HK-2 (cell line): ENCODE measurements around the gene PRKAG2.
"Not testable (repeated sequence)": the region's sequence is repeated elsewhere in the genome, so short reads cannot be mapped to it uniquely, and the experiment has no call there.

ENCODE experiments used
- DNase-seq: peaks from one replicate; pipeline ENCODE4 v3.0.0-alpha.2; 2018; ENCODE audit not compliant: unreplicated experiment

Gene PRKAG2

DNA sequence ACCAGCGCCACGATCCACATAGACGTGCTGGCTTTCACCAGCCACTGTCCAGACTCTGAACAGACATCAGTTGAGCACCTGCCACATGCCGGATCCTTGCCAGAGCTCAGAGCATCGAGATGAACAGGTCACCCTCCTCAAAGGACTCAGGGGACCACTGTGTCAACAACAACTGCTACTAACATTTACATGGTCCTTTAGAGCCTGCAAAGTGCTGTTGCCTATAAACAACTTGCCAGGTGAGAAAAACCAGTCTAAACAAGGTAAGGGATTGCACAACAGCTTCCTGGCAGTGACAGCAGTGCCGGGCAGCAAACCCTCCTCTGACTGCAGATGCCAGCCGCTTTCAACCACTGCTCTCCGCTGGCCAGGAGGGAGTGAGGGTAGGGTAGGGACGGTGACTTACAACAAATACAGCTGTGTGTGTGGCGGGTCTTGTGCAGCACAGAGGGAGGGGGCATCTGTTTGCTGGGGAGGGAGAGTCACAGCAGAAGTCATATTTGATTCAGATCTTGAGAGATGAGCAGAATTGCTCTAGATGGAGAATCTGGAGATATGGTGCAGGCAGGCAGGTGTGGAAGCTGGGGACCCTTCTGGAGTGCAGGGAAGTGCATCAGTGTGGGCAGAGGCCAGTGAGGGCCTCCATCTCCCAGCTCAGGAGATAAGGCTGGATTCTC, 324.4 kb downstream of the PRKAG2 start:
- no peak for DNase-seq

DNA sequence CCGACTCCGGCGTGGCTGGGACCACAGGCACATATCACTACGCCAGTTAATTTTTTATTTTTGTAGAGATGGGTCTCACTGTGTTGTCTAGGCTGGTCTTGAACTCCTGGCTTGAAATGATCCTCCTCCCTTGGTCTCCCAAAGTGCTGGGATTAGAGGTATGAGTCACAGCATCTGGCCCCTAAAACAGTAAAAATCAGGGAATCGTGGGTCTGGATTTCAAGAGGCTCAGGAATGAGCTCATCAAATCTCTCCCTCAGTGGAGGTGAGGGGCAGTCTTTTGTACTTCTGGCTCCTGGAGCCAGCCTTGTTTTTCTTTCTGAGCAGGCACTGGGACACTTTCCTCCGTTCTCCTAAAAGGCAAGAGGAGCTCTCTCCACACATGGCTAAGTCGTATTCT, 325.1 kb downstream of the PRKAG2 start:
- DNase-seq: no peak

DNA sequence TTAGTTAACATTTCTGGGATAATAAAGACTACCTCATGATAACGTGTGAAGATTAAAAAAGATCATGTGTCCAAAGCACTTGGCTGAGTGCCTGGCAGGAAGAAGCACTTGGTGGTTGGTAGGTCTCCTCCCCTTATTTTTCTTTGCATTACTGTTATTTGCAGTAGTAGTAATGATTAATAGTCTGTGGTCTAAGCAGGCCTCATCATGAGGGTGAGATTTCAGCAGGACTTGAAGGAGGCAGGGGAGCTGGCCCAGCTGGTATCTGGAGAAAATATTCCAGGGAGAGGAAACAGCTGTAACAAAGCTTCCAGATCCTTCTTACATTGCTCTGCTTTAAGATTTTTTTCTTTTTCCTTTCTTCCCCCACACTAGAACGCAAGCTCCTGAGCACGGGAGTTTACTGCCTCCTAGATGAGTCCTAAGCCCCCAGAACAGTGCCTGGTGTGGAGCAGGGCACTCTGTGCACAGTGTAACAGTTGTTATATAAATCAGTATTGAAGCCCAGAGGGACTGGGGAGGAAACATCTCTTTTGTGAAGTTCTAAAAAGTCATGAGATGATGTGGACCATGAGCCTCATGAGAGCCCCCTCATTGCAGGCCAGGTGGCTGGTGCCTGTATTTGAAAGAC, 326.1 kb downstream of the PRKAG2 start:
- peak; percentile 63 for DNase-seq

GRCh38 chr7:151549644-151550043, 327.3 kb downstream of the PRKAG2 start:
- DNase-seq: no peak

- no peak for DNase-seq
Measured at GRCh38 chr7:151549083-151549482, 327.8 kb downstream of the PRKAG2 start.

DNA sequence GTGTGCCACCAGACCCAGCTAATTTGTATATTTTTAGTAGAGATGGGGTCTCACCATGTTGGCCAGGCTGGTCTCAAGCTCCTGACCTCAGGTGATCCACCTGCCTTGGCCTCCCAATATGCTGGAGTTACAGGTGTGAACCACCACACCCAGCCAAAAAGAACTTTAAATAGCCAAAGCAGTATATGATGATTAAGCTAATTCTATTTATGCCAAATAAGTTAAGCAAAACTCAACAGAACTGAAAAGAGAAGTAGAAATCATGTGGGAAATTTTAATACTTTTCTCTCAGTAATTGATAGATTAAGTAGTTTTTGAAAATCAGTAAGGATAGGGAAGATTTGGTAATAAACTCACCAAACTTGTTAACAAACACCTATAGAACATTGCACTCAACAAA, 332.7 kb downstream of the PRKAG2 start:
- DNase-seq: no peak

- no peak for DNase-seq
Measured at GRCh38 chr7:151542606-151543130, 334.2 kb downstream of the PRKAG2 start.

DNA sequence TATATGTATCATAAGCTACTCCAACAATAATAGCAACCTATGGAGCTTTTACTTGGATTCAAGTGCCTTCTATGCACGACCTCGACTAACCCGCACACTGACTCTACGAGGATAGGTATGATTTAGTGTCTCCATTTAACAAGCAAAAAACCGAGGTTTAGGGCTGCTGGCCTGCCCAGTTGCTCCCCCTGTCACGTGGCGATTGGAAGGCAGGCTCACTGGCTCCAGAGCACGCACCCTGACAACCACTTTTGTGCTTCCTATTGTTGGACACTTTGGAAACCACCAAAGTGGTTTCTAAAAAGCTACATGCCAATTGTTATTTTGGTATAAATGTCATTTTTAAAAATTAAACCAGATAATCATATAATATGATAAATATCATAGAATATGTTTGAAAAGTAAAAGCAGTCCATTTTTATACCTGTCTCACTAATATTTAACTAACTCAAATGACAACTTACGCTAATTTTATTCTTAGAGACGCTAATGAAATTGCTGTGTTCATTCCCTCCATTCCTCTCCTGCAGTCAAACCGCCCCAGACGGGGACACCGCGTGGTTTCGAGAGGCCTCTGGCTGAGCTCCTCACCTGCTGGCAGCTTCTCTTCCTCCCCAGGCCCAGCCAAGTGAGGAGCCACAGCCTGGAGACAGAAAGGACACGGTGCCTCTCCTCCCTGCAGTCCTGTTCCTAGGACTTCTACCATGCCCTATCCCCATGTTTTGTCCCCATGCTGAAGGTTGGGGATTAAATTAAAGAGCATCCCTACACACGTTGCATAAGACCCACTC, 335.0 kb downstream of the PRKAG2 start:
- no peak for DNase-seq

DNA sequence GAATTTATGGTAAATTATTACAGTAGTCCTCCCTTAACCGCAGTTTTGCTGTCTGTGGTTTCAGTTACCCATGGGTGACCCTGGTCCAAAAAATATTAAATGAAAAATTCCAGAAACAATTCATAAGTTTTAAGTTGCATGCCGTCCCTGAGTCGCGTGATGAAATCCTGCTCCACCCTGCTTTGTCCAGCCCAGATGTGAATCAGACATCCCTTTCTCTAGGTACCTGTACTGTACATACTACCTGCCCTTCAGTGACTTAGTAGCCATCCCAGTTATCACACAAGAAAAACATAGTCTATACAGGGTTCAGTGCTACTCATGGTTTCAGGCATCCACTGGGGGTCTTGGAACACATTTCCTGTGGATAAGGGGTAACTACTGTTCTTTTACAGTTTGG, 336.8 kb downstream of the PRKAG2 start:
- DNase-seq: no peak

- DNase-seq: no peak
Measured at GRCh38 chr7:151539088-151539671, 337.7 kb downstream of the PRKAG2 start.

DNA sequence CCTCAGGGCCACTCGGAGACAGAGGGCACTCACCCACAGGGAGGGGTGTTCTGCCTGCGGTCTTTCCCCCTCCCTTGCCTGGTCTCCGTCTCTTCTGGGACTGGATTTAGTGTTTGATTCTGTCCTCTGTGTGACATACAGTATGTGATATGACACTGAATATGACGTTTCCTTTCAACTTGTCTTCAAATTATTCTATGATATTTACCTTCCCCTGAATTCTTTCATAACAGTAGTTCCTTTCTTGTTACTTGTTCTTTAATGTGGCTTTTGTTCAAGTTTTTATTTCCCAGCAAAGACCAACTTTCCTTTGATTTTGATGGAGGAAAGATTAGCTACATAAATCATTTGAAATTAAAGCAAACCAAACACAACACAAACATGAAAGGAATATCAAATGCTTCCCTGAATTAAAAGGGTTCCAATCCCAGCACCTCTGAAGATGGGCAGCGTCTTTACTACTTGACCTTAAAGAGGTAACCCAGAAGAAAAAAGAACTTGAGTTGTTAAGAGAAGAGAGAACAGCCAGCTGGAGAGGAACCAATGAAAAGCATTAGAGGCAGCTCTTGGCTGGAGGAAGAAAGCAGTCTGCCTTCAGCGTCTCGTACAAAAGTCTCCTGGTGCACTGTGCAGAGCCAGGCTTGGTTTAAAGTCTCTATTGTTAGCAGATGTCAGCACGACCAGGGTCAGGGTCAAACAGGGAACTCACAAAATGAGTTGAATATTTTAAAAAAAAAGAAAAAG, 338.9 kb downstream of the PRKAG2 start:
- no peak for DNase-seq

- DNase-seq: not testable (repeated sequence)
Measured at GRCh38 chr7:151536178-151536577, 340.7 kb downstream of the PRKAG2 start.

- DNase-seq: no peak
Measured at GRCh38 chr7:151529842-151530241, 347.1 kb downstream of the PRKAG2 start.

GRCh38 chr7:151524845-151525244, 352.1 kb downstream of the PRKAG2 start:
- DNase-seq: no peak

DNA sequence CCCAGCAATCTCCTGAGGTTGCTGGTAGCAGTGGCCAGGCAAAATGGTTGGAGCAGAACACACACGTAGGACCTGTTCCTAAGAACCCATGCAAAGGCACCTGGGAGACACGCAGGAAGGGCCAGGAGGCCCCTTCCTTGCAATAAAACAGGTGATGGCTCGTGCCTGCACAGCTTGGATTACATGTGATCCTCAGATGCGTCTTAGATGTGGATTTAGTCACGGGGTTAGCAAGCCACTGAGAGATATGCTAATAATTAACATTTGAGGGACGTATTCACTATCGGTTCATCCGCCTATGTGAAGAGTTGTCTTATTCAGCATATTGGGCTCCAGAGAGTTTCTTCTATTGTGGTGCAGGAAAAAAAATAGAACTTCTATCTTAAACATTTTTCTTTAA, 352.6 kb downstream of the PRKAG2 start:
- no peak for DNase-seq

GRCh38 chr7:151520419-151521261, 356.3 kb downstream of the PRKAG2 start:
- peak; percentile 79 for DNase-seq

- DNase-seq: peak; percentile 100
Measured at GRCh38 chr7:151519765-151520418, 357.0 kb downstream of the PRKAG2 start, which contains the start of gene RHEB. Gene RHEB, minus strand, starts transcription at chr7:151519895. Its CDS starts 384 bp downstream, at chr7:151519511.

- peak; percentile 46 for DNase-seq
Measured at GRCh38 chr7:151518947-151519764, 357.8 kb downstream of the PRKAG2 start.
